HepG2 (cell line): Measurements from ENCODE around the gene EVI5. TPM values are rescaled to one million over a fixed set of nuclear protein-coding genes. Genes with fewer than 3 reads are reported as not detected.

ENCODE experiments used
- FOXO1 ChIP-seq: sonication (generic); formaldehyde crosslinking; IDR thresholded peaks from 2 replicates; pipeline ENCODE4 v1.4.0; 2020; ENCODE audit warnings: missing genetic modification reagents
- GFI1 ChIP-seq: sonication (generic); formaldehyde crosslinking; IDR thresholded peaks from 2 replicates; pipeline ENCODE4 v1.5.0; 2020; ENCODE audit warnings: missing genetic modification reagents, mild to moderate bottlenecking, borderline replicate concordance
- JDP2 ChIP-seq: sonication (generic); formaldehyde crosslinking; IDR thresholded peaks from 2 replicates; pipeline ENCODE4 v1.8.1; 2022; ENCODE audit warnings: missing genetic modification reagents, borderline replicate concordance
- KMT2A ChIP-seq: sonication (generic); formaldehyde crosslinking; IDR thresholded peaks from 2 replicates; pipeline ENCODE4 v1.4.0; 2020; ENCODE audit warnings: missing genetic modification reagents
- MIXL1 ChIP-seq: IDR thresholded peaks from 2 replicates; pipeline ENCODE4 v1.6.1; 2016
- SOX5 ChIP-seq: IDR thresholded peaks from 2 replicates; pipeline ENCODE4 v1.6.1; 2016; ENCODE audit warnings: borderline replicate concordance
- SRY ChIP-seq: sonication (generic); formaldehyde crosslinking; IDR thresholded peaks from 2 replicates; pipeline ENCODE4 v1.8.0; 2022; ENCODE audit warnings: mild to moderate bottlenecking, missing genetic modification reagents
- ZNF766 ChIP-seq: sonication (generic); formaldehyde crosslinking; IDR thresholded peaks from 2 replicates; pipeline ENCODE4 v1.5.0; 2020; ENCODE audit warnings: missing genetic modification reagents, borderline replicate concordance
- ZNF768 ChIP-seq: sonication (generic); formaldehyde crosslinking; IDR thresholded peaks from 2 replicates; pipeline ENCODE4 v1.4.0; 2020; ENCODE audit warnings: missing genetic modification reagents
- ZNF773 ChIP-seq: sonication (generic); formaldehyde crosslinking; IDR thresholded peaks from 2 replicates; pipeline ENCODE4 v1.4.0; 2020; ENCODE audit warnings: missing genetic modification reagents, borderline replicate concordance
- ZSCAN21 ChIP-seq: sonication (generic); formaldehyde crosslinking; IDR thresholded peaks from 2 replicates; pipeline ENCODE4 v1.8.0; 2022; ENCODE audit warnings: mild to moderate bottlenecking, missing genetic modification reagents, moderate library complexity, borderline replicate concordance
- polyA plus RNA-seq, 8 experiments: library from polyadenylated mRNA; depleted of rRNA in 3 of 8; stranded (reverse) in 7 of 8; unstranded in 1 of 8; fragments of >200 nt; fragmentation: Illumina TruSeq in 4 of 8; extraction: Trizol in 4 of 8; gene quantifications; 2 replicates each; pipeline versions ENCODE4 v1.2.1 to v1.2.3, GENCODE V29; 2011 to 2016; ENCODE audit warnings: low read depth in 4 of 8, missing spikeins in 1 of 8, mixed read lengths in 1 of 8; ENCODE audit not compliant: insufficient read depth in 1 of 8
- total RNA-seq, 5 experiments: library from RNA; depleted of rRNA; stranded (reverse); fragments of >200 nt; fragmentation: Illumina TruSeq; extraction: Trizol; gene quantifications; 2 replicates each; pipeline ENCODE4 v1.2.3, GENCODE V29; 2016; ENCODE audit warnings: low read depth in 1 of 5
- TF ChIP-seq, protein P1 (sequence below): sonication (generic); formaldehyde crosslinking; IDR thresholded peaks from 2 replicates; pipeline ENCODE4 v1.4.0; 2020; ENCODE audit warnings: missing genetic modification reagents
- TF ChIP-seq, protein P2 (sequence below): IDR thresholded peaks from 2 replicates; pipeline ENCODE4 v1.6.1; 2016; ENCODE audit warnings: missing genetic modification reagents, missing compliant biosample characterization
- TF ChIP-seq, protein P3 (sequence below), 2 experiments: sonication (generic) in 1 of 2; formaldehyde crosslinking in 1 of 2; IDR thresholded peaks; 2 replicates each; pipeline versions ENCODE4 v1.5.1 to v1.6.1; 2011 to 2020; ENCODE audit warnings: borderline replicate concordance in 1 of 2, low read depth in 1 of 2, low read length in 1 of 2, mild to moderate bottlenecking in 1 of 2, missing genetic modification reagents in 1 of 2, moderate library complexity in 1 of 2
- TF ChIP-seq, protein P4 (sequence below): IDR thresholded peaks from 2 replicates; pipeline ENCODE4 v1.4.0; 2020; ENCODE audit warnings: mild to moderate bottlenecking, missing genetic modification reagents
- TF ChIP-seq, protein P5 (sequence below): sonication (generic); formaldehyde crosslinking; IDR thresholded peaks from 2 replicates; pipeline ENCODE4 v1.4.0; 2020; ENCODE audit warnings: missing genetic modification reagents
- TF ChIP-seq, protein P6 (sequence below): IDR thresholded peaks from 2 replicates; pipeline ENCODE4 v1.6.1; 2018; ENCODE audit warnings: missing genetic modification reagents, mild to moderate bottlenecking, missing compliant biosample characterization

Gene EVI5
- total and polyA plus RNA-seq, 2 of the 13 experiments (the other 11 are each of a cell fraction or from before 2014, with no cell fraction given) = 4.0 to 12.6 TPM

DNA sequence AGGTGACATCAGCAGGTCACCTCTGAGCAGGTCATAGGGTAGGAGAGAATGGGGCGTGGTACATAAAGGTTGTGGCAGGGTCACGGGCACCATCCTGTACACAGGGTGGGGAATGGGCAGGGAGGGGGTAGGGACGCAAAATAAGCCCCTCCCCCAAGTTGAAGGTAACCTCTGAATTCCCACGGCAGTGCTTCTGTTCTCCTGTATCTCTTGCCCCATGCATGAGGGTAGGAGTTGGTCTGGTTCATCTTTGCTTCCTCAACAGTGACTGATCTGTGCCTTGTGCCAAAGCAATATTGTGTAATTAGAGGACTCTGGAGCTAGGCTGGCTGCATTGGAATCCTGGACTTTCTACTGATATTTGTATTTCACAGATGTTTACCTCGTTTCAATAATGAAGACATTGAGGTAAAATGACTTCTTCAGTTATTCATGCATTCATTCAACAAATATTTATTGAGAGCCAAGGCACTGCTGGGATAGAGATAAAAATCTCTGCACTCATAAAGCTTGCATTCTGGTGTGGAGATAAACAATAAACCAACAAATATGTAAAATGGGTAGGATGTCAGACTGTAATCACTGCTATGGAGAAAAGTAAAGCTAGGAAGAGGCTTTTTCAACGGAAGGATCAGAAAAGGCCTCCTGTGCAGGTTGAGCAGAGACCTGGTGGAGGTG is 279.8 kb downstream of the EVI5 start (continued):
- TF ChIP-seq, protein P1, sequence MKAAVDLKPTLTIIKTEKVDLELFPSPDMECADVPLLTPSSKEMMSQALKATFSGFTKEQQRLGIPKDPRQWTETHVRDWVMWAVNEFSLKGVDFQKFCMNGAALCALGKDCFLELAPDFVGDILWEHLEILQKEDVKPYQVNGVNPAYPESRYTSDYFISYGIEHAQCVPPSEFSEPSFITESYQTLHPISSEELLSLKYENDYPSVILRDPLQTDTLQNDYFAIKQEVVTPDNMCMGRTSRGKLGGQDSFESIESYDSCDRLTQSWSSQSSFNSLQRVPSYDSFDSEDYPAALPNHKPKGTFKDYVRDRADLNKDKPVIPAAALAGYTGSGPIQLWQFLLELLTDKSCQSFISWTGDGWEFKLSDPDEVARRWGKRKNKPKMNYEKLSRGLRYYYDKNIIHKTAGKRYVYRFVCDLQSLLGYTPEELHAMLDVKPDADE (CRISPR knock-in tag) = no peak
- TF ChIP-seq FOXO1 (peak; percentile 48; the same call in 1 of the 2 replicates), MIXL1 (CRISPR knock-in tag) (0 out of 2 replicates have a peak, but pooled peaks have one; percentile 29), ZSCAN21 (CRISPR knock-in tag) (no peak; the same call in 1 of the 2 replicates), ZNF773 (CRISPR knock-in tag) (no peak), SOX5 (CRISPR knock-in tag) (peak; percentile 70; the same call in 1 of the 2 replicates), ZNF766 (CRISPR knock-in tag) (no peak), ZNF768 (CRISPR knock-in tag) (no peak), GFI1 (CRISPR knock-in tag) (peak; percentile 93), JDP2 (CRISPR knock-in tag) (no peak), SRY (CRISPR knock-in tag) (no peak), KMT2A (no peak)
- TF ChIP-seq, protein P2, sequence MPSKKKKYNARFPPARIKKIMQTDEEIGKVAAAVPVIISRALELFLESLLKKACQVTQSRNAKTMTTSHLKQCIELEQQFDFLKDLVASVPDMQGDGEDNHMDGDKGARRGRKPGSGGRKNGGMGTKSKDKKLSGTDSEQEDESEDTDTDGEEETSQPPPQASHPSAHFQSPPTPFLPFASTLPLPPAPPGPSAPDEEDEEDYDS (CRISPR knock-in tag) = 0 out of 2 replicates have a peak, but pooled peaks have one; percentile 13
- TF ChIP-seq, protein P3, sequence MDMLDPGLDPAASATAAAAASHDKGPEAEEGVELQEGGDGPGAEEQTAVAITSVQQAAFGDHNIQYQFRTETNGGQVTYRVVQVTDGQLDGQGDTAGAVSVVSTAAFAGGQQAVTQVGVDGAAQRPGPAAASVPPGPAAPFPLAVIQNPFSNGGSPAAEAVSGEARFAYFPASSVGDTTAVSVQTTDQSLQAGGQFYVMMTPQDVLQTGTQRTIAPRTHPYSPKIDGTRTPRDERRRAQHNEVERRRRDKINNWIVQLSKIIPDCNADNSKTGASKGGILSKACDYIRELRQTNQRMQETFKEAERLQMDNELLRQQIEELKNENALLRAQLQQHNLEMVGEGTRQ (IDR thresholded peaks at IDR 0.05; ENCODE audit: low read depth, low read length) = no peak
- TF ChIP-seq, protein P3 (CRISPR knock-in tag; IDR thresholded peaks at IDR 0.05; ENCODE audit: borderline replicate concordance) = no peak
- TF ChIP-seq, protein P4, sequence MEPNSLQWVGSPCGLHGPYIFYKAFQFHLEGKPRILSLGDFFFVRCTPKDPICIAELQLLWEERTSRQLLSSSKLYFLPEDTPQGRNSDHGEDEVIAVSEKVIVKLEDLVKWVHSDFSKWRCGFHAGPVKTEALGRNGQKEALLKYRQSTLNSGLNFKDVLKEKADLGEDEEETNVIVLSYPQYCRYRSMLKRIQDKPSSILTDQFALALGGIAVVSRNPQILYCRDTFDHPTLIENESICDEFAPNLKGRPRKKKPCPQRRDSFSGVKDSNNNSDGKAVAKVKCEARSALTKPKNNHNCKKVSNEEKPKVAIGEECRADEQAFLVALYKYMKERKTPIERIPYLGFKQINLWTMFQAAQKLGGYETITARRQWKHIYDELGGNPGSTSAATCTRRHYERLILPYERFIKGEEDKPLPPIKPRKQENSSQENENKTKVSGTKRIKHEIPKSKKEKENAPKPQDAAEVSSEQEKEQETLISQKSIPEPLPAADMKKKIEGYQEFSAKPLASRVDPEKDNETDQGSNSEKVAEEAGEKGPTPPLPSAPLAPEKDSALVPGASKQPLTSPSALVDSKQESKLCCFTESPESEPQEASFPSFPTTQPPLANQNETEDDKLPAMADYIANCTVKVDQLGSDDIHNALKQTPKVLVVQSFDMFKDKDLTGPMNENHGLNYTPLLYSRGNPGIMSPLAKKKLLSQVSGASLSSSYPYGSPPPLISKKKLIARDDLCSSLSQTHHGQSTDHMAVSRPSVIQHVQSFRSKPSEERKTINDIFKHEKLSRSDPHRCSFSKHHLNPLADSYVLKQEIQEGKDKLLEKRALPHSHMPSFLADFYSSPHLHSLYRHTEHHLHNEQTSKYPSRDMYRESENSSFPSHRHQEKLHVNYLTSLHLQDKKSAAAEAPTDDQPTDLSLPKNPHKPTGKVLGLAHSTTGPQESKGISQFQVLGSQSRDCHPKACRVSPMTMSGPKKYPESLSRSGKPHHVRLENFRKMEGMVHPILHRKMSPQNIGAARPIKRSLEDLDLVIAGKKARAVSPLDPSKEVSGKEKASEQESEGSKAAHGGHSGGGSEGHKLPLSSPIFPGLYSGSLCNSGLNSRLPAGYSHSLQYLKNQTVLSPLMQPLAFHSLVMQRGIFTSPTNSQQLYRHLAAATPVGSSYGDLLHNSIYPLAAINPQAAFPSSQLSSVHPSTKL (CRISPR knock-in tag) = peak; percentile 82
- TF ChIP-seq, protein P5, sequence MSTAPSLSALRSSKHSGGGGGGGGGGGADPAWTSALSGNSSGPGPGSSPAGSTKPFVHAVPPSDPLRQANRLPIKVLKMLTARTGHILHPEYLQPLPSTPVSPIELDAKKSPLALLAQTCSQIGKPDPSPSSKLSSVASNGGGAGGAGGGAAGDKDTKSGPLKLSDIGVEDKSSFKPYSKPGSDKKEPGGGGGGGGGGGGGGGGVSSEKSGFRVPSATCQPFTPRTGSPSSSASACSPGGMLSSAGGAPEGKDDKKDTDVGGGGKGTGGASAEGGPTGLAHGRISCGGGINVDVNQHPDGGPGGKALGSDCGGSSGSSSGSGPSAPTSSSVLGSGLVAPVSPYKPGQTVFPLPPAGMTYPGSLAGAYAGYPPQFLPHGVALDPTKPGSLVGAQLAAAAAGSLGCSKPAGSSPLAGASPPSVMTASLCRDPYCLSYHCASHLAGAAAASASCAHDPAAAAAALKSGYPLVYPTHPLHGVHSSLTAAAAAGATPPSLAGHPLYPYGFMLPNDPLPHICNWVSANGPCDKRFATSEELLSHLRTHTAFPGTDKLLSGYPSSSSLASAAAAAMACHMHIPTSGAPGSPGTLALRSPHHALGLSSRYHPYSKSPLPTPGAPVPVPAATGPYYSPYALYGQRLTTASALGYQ (CRISPR knock-in tag) = peak; percentile 44; the same call in 1 of the 2 replicates
- TF ChIP-seq, protein P6, sequence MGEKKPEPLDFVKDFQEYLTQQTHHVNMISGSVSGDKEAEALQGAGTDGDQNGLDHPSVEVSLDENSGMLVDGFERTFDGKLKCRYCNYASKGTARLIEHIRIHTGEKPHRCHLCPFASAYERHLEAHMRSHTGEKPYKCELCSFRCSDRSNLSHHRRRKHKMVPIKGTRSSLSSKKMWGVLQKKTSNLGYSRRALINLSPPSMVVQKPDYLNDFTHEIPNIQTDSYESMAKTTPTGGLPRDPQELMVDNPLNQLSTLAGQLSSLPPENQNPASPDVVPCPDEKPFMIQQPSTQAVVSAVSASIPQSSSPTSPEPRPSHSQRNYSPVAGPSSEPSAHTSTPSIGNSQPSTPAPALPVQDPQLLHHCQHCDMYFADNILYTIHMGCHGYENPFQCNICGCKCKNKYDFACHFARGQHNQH (CRISPR knock-in tag) = no peak
